Measurements from ENCODE around the gene COX19.
"Not testable (repeated sequence)": the region's sequence is repeated elsewhere in the genome, so short reads cannot be mapped to it uniquely, and the experiment has no call there.

- TF ChIP-seq EZH2 (IDR thresholded peaks at IDR 0.05; ENCODE audit: borderline replicate concordance, low read length); CTCF (conservative IDR thresholded peaks at IDR 0.05 in 1 of 2, IDR thresholded peaks at IDR 0.05 in 1 of 2; ENCODE audit: extremely low read depth in 1 of 2, insufficient read depth in 1 of 2, low read depth in 1 of 2, low read length in 2 of 2): not testable (repeated sequence)
Measured at GRCh38 chr7:1002445-1002844, 27.1 kb upstream of the COX19 start.

All from mammary epithelial cell (primary cell).